ENCODE results near the gene PSKH1. TPM values are rescaled to one million over a fixed set of nuclear protein-coding genes. Genes with fewer than 3 reads are reported as not detected.
"Not testable (repeated sequence)": the region's sequence is repeated elsewhere in the genome, so short reads cannot be mapped to it uniquely, and the experiment has no call there.

PSKH1 gene
- polyA plus RNA-seq, 4 donors = 13.8 to 29.2 (median 23.6) TPM

DNA sequence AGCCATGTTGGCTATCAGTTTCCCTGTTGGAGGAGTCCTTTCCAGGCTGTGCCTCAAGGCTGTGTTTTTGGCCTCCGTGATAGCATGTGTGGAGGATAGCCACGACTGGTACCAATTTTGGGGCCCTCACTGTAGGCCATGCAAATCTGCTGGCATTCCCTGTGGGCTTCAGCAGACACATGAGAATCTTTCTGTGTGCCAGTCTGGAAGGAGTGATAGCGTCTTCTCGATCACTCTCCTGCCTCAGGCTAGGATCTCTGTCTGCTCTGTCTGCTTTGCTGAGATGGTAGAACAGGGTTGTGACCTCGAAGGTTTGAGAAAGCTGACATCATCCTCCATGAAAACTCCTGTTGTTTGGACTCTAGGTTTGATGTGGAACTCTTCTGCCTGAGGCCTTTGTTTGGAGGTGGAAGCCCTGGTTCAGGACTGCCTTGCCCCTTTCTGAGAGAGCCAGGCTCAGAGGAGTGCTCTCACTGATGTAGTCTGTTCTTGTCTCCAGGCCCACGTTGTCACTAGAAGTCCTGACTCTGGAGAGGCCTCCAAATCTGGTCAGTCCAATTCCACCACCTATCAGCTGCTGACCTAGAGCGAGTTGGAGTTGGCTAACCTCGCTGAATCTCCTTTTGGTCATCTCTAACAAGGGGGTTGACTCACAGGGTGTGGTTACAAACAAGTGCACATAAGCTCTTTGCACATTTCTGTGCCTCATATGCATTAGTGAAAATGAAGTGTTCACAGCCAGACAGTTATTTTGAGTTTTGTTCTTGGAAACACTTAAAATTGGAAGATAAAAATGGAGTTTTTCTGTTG is 32.3 kb upstream of the PSKH1 start:
- no peak for DNase-seq
- Histone ChIP-seq H3K4me3 (ENCODE audit: low read depth in 1 of 3, low read length in 3 of 3) (no peak overlapping the region), H3K27ac (ENCODE audit: low read depth in 1 of 3, low read length in 2 of 3) (peak overlapping the region in 1 of 3 donors; percentile 17), H3K4me1 (ENCODE audit: control insufficient read depth in 3 of 3, insufficient read depth in 2 of 3, low read depth in 1 of 3, low read length in 2 of 3) (peaks cover 7 to 24% (median 8%) of the 10 kb centered on the region in 3 donors), H3K9me3 (ENCODE audit: control insufficient read depth in 2 of 2, insufficient read depth in 1 of 2, low read depth in 1 of 2, low read length in 1 of 2) (no peaks in the 10 kb centered on the region), H3K27me3 (ENCODE audit: control insufficient read depth in 3 of 3, insufficient read depth in 3 of 3, low read length in 3 of 3) (no peaks in the 10 kb centered on the region), H3K36me3 (ENCODE audit: control insufficient read depth in 3 of 3, insufficient read depth in 2 of 3, low read depth in 1 of 3, low read length in 3 of 3) (peaks cover 0 to 65% (median 0%) of the 10 kb centered on the region in 3 donors)
- no peak for FAIRE-seq
- 80 to 88% (median 83%) methylated on average over 8 of the region's 8 CpGs for WGBS, 3 donors

DNA sequence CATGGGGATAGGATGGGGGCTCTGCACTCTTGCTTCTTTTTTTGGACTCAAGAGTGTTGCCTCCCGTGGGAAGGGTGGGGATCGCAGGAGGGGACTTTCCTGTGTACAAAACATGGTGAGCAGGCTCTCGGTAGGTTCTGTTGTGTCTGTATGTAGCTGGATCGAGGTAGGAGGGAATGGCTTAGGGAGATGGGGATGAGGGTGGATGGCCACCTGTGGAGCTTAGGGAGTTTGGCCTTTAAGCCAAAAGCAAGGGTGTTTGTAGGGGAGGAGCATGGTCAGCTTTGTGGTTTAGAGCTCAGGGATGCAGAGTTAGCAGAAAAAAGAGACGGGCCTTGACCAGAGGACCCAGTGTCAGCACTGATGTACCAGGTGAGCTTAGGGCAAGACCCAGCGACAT is 31.2 kb upstream of the PSKH1 start:
- Histone ChIP-seq H3K27ac (ENCODE audit: low read depth in 1 of 3, low read length in 2 of 3) (no peak overlapping the region), H3K4me3 (ENCODE audit: low read depth in 1 of 3, low read length in 3 of 3) (no peak overlapping the region), H3K27me3 (ENCODE audit: control insufficient read depth in 3 of 3, insufficient read depth in 3 of 3, low read length in 3 of 3) (no peaks in the 10 kb centered on the region), H3K9me3 (ENCODE audit: control insufficient read depth in 2 of 2, insufficient read depth in 1 of 2, low read depth in 1 of 2, low read length in 1 of 2) (no peaks in the 10 kb centered on the region), H3K4me1 (ENCODE audit: control insufficient read depth in 3 of 3, insufficient read depth in 2 of 3, low read depth in 1 of 3, low read length in 2 of 3) (peaks cover 7 to 19% (median 7%) of the 10 kb centered on the region in 3 donors), H3K36me3 (ENCODE audit: control insufficient read depth in 3 of 3, insufficient read depth in 2 of 3, low read depth in 1 of 3, low read length in 3 of 3) (peaks cover 0 to 72% (median 0%) of the 10 kb centered on the region in 3 donors)
- 84 to 92% (median 90%) methylated on average over 6 of the region's 6 CpGs for WGBS, 3 donors
- DNase-seq = no peak
- no peak for FAIRE-seq

GRCh38 chr16:67862623-67863583 is 30.2 kb upstream of the PSKH1 start:
- Histone ChIP-seq H3K27me3 (ENCODE audit: control insufficient read depth in 3 of 3, insufficient read depth in 3 of 3, low read length in 3 of 3) (no peaks in the 10 kb centered on the region), H3K36me3 (ENCODE audit: control insufficient read depth in 3 of 3, insufficient read depth in 2 of 3, low read depth in 1 of 3, low read length in 3 of 3) (peaks cover 0 to 79% (median 4%) of the 10 kb centered on the region in 3 donors), H3K27ac (ENCODE audit: low read depth in 1 of 3, low read length in 2 of 3) (peak overlapping the region in 1 of 3 donors; percentile 22), H3K4me3 (ENCODE audit: low read depth in 1 of 3, low read length in 3 of 3) (no peak overlapping the region), H3K9me3 (ENCODE audit: control insufficient read depth in 2 of 2, insufficient read depth in 1 of 2, low read depth in 1 of 2, low read length in 1 of 2) (no peaks in the 10 kb centered on the region), H3K4me1 (ENCODE audit: control insufficient read depth in 3 of 3, insufficient read depth in 2 of 3, low read depth in 1 of 3, low read length in 2 of 3) (peaks cover 3 to 9% (median 7%) of the 10 kb centered on the region in 3 donors)
- FAIRE-seq = no peak
- WGBS, 3 donors = 84 to 95% (median 89%) methylated on average over 11 of the region's 11 CpGs
- DNase-seq = no peak

DNA sequence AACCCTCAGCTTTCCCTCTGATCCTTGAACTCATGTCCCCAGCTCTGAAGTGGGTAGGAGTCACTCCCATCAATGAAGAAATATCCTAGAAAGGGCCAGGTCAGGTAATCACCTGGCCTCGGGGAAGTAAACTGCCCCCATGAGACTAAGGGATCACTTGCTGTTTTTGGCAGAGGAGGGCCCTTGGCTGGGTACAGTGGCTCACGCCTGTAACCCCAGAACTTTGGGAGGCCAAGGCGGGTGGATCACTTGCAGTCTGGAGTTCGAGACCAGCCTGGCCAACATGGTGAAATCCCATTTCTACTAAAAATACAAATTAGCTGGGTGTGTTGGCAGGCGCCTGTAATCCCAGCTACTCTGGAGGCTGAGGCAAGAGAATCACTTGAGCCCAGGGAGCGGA is 29.0 kb upstream of the PSKH1 start:
- DNase-seq; H3K9me3 ChIP-seq (ENCODE audit: control insufficient read depth in 2 of 2, insufficient read depth in 1 of 2, low read depth in 1 of 2, low read length in 1 of 2); H3K4me1 ChIP-seq (ENCODE audit: control insufficient read depth in 3 of 3, insufficient read depth in 2 of 3, low read depth in 1 of 3, low read length in 2 of 3); H3K27me3 ChIP-seq (ENCODE audit: control insufficient read depth in 3 of 3, insufficient read depth in 3 of 3, low read length in 3 of 3); FAIRE-seq; H3K4me3 ChIP-seq (ENCODE audit: low read depth in 1 of 3, low read length in 3 of 3): not testable (repeated sequence)
- WGBS, 3 donors = 93 to 96% (median 94%) methylated on average over 6 of the region's 6 CpGs
- H3K36me3 ChIP-seq (ENCODE audit: control insufficient read depth in 3 of 3, insufficient read depth in 2 of 3, low read depth in 1 of 3, low read length in 3 of 3) = peaks cover 2 to 88% (median 4%) of the 10 kb centered on the region in 3 donors
- H3K27ac ChIP-seq (ENCODE audit: low read depth in 1 of 3, low read length in 2 of 3) = peak overlapping the region in 1 of 3 donors; percentile 22

- FAIRE-seq (no peak), DNase-seq (no peak)
- Histone ChIP-seq H3K9me3 (ENCODE audit: control insufficient read depth in 2 of 2, insufficient read depth in 1 of 2, low read depth in 1 of 2, low read length in 1 of 2) (no peaks in the 10 kb centered on the region), H3K27me3 (ENCODE audit: control insufficient read depth in 3 of 3, insufficient read depth in 3 of 3, low read length in 3 of 3) (no peaks in the 10 kb centered on the region), H3K4me3 (ENCODE audit: low read depth in 1 of 3, low read length in 3 of 3) (no peak overlapping the region), H3K36me3 (ENCODE audit: control insufficient read depth in 3 of 3, insufficient read depth in 2 of 3, low read depth in 1 of 3, low read length in 3 of 3) (peaks cover 2 to 90% (median 4%) of the 10 kb centered on the region in 3 donors), H3K27ac (ENCODE audit: low read depth in 1 of 3, low read length in 2 of 3) (no peak overlapping the region), H3K4me1 (ENCODE audit: control insufficient read depth in 3 of 3, insufficient read depth in 2 of 3, low read depth in 1 of 3, low read length in 2 of 3) (no peaks in the 10 kb centered on the region)
- WGBS, 3 donors = 80 to 87% (median 84%) methylated on average over 2 of the region's 2 CpGs
These were observed 28.5 kb upstream of the PSKH1 start for GRCh38 chr16:67864594-67864993.

DNA sequence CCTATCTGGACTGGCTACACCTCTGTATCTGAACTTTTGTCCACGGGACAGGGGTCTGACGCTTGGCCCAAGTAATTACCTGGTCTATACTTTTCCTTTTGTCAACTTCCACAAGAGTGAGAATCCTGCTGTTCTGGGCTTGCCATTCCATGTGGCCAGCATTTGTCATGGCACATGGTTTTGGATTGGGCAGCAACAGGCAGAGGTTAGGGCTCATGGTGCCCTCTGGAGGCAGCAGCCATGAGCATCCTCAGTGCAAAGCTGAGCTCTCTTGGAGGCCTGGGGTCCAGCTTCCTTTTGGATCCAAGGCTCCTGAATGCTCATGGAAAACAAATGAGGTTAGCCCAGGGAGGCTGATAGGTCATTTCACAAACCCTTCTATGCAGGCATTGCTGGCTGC is 27.7 kb upstream of the PSKH1 start:
- no peaks in the 10 kb centered on the region for H3K27me3 ChIP-seq (ENCODE audit: control insufficient read depth in 3 of 3, insufficient read depth in 3 of 3, low read length in 3 of 3)
- H3K9me3 ChIP-seq (ENCODE audit: control insufficient read depth in 2 of 2, insufficient read depth in 1 of 2, low read depth in 1 of 2, low read length in 1 of 2) = no peaks in the 10 kb centered on the region
- FAIRE-seq (no peak), DNase-seq (peak; percentile 48 to 63)
- no peak overlapping the region for H3K4me3 ChIP-seq (ENCODE audit: low read depth in 1 of 3, low read length in 3 of 3)
- H3K27ac ChIP-seq (ENCODE audit: low read depth in 1 of 3, low read length in 2 of 3) = no peak overlapping the region
- WGBS, 3 donors = 87 to 100% (median 92%) methylated on average over 2 of the region's 2 CpGs
- H3K4me1 ChIP-seq (ENCODE audit: control insufficient read depth in 3 of 3, insufficient read depth in 2 of 3, low read depth in 1 of 3, low read length in 2 of 3) = no peaks in the 10 kb centered on the region
- H3K36me3 ChIP-seq (ENCODE audit: control insufficient read depth in 3 of 3, insufficient read depth in 2 of 3, low read depth in 1 of 3, low read length in 3 of 3) = peaks cover 2 to 92% (median 4%) of the 10 kb centered on the region in 3 donors

- no peaks in the 10 kb centered on the region for H3K27me3 ChIP-seq (ENCODE audit: control insufficient read depth in 3 of 3, insufficient read depth in 3 of 3, low read length in 3 of 3)
- no peak for FAIRE-seq
- no peak for DNase-seq
- H3K4me3 ChIP-seq (ENCODE audit: low read depth in 1 of 3, low read length in 3 of 3) = no peak overlapping the region
- no peaks in the 10 kb centered on the region for H3K4me1 ChIP-seq (ENCODE audit: control insufficient read depth in 3 of 3, insufficient read depth in 2 of 3, low read depth in 1 of 3, low read length in 2 of 3)
- peaks cover 2 to 80% (median 7%) of the 10 kb centered on the region in 3 donors for H3K36me3 ChIP-seq (ENCODE audit: control insufficient read depth in 3 of 3, insufficient read depth in 2 of 3, low read depth in 1 of 3, low read length in 3 of 3)
- 94 to 97% (median 96%) methylated on average over 6 of the region's 6 CpGs for WGBS, 3 donors
- H3K27ac ChIP-seq (ENCODE audit: low read depth in 1 of 3, low read length in 2 of 3) = no peak overlapping the region
- no peaks in the 10 kb centered on the region for H3K9me3 ChIP-seq (ENCODE audit: control insufficient read depth in 2 of 2, insufficient read depth in 1 of 2, low read depth in 1 of 2, low read length in 1 of 2)
These were observed 24.8 kb upstream of the PSKH1 start for GRCh38 chr16:67868290-67868689.

DNA sequence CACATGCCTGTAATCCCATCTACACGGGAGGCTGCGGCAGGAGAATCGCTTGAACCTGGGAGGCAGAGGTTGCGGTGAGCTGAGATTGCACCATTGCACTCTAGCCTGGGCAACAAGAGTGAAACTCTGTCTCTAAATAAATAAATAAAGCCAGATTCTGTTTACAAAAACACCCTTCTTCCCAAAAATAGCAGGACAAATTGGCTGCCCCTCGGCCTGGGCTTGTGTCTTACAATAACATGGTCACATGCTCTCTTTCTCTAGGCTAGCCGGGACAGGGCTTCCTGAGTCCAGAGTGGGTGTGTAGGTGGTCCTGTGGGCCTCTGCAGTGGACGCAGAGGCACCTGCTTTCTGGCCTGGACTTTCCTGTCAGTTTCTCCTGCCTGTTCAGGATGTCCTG is 23.4 kb upstream of the PSKH1 start:
- no peak for DNase-seq
- Histone ChIP-seq H3K36me3 (ENCODE audit: control insufficient read depth in 3 of 3, insufficient read depth in 2 of 3, low read depth in 1 of 3, low read length in 3 of 3) (peaks cover 2 to 72% (median 7%) of the 10 kb centered on the region in 3 donors), H3K27ac (ENCODE audit: low read depth in 1 of 3, low read length in 2 of 3) (no peak overlapping the region), H3K4me3 (ENCODE audit: low read depth in 1 of 3, low read length in 3 of 3) (no peak overlapping the region), H3K27me3 (ENCODE audit: control insufficient read depth in 3 of 3, insufficient read depth in 3 of 3, low read length in 3 of 3) (no peaks in the 10 kb centered on the region), H3K9me3 (ENCODE audit: control insufficient read depth in 2 of 2, insufficient read depth in 1 of 2, low read depth in 1 of 2, low read length in 1 of 2) (no peaks in the 10 kb centered on the region), H3K4me1 (ENCODE audit: control insufficient read depth in 3 of 3, insufficient read depth in 2 of 3, low read depth in 1 of 3, low read length in 2 of 3) (peaks cover 0 to 10% (median 8%) of the 10 kb centered on the region in 3 donors)
- no peak for FAIRE-seq
- WGBS, 3 donors = 84 to 90% (median 86%) methylated on average over 7 of the region's 7 CpGs

Data from small intestine (tissue), 7 donors.